GM19397 (cell line): ENCODE data around the gene ACACA.

ENCODE experiments used
- ATAC-seq: cut with Tn5 transposase; IDR thresholded peaks from one replicate; pipeline ENCODE4 v1.9.1; 2021; ENCODE audit warnings: mild to moderate bottlenecking, moderate library complexity; ENCODE audit not compliant: unreplicated experiment

The ACACA gene

DNA sequence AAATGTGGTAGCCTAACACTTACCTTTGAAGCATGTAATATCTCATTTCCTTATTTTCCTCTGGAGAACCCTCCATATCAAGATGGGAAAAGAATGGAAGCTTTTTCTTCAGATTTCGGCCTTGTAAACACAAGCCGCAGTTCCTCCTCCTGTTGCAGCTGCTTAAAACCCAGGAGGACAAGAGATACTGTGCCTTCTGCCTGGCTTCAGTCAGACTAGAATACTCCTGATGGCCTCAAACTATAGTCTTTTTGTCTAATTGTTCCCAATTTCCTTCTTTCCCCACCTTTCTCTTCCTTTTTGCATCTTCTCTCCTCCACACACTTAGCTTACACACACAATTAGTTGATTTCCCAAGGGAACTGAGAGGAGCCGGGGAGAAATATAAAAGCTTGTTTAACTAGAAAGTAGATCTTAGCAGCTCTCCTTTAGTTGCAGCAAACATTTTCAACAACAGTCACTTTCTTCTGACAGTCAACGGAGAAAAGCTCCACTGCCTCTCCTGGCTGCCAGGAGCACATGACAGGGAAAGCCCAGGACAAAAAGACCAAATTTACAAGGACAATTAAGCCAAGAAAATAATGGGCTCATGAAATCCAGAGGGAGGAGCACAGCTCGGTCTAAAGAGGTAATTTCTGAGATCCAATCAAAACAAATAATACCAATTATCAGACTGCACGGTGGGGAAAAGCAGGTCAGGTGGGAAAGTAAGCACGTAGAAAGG lies 107.2 kb downstream of the ACACA start:
- no peak for ATAC-seq

DNA sequence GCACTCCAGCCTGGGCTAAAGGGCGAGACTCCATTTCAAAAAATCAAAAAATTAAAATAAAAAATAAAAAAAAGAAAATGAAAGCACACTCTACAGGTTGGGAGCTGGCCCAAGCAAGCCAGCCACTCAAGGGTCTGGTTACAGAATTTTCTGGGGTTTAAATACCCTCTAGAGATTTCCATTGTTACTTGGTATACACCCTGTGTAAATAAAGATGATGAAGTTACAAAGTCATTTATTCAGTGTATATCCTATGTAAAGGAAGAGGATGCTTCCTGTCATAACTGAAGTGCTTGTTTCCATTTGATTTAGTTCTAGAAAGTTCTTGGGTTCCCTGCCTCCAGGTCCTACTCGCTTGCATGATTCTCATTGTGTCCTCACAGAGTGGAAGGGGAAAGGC lies 110.7 kb downstream of the ACACA start:
- ATAC-seq = no peak

DNA sequence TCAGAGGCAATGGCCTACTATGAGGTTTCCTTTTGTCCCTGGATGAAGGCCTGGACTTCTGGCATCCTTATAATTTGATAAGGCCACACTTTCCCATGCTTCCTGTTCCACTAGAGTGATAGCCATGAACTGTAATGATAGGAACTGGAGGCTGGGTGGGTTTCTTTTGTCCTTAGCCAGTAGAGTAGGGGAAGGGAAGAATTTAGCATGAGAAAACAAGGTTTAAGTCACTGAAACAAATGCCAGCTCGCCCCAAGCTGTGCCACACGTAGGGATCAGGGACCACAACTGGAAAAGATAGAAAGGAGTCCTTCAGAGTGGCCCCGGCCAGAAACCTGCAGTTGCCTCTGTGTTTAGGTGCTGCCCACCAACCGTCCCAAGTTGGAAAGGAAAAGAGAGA lies 111.7 kb downstream of the ACACA start:
- ATAC-seq = no peak

DNA sequence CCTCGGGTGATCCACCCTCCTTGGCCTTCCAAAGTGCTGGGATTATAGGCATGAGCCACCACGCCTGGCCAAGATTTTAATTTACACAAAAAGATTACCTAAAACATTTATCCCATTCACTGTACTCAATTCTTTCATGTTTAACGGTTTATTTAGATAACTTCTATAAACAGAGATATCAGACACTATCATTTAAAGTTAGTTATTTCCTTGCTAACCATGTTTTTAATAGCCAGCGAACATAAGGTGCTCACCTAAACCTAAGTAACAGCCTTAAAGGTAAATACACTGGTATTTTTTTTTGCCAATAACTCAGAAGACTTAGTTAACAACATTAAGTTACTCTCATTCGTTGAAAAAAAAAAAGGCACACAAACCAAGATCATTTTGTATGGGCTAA lies 112.9 kb downstream of the ACACA start:
- no peak for ATAC-seq

- no peak for ATAC-seq
Observed at GRCh38 chr17:37292429-37293139, 114.1 kb downstream of the ACACA start.

DNA sequence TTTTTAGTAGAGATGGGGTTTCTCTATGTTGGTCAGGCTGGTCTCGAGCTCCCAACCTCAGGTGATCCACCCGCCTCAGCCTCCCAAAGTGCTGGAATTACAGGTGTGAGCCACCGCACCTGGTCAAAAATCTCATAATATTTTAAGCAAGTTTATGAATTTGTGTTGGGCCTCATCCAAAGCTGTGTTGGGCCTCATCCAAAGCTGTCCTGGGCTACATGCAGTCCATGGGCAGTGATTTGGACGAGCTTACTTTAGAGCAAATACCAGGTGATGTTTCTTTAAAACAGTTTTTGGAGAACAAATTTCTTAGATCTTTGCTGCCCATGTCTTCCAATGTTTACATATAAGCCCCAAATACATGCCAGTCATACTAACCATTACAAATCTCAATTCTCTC lies 115.3 kb downstream of the ACACA start:
- no peak for ATAC-seq

- ATAC-seq = no peak
Observed at GRCh38 chr17:37286430-37286829, 120.2 kb downstream of the ACACA start.

GRCh38 chr17:37284191-37284590 lies 122.4 kb downstream of the ACACA start:
- no peak for ATAC-seq

- ATAC-seq = no peak
Observed at GRCh38 chr17:37283414-37283961, 123.1 kb downstream of the ACACA start.

DNA sequence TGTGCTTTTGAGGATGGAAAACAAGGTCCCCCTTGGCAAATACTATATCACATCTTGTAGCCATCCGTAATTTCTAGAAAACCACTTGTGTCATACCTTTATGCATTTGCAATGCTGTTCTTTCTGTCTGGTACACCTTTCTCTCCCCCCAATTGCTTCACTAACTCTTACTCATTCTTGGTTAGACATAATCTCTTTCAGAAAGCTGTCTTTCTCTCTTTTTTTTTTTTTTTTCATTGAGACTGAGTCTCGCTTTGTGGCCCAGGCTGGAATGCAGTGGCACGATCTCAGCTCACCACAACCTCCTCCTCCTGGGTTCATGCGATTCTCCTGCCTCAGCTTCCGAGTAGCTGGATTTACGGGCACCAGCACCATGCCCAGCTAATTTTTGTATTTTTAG lies 125.8 kb downstream of the ACACA start:
- ATAC-seq = no peak

DNA sequence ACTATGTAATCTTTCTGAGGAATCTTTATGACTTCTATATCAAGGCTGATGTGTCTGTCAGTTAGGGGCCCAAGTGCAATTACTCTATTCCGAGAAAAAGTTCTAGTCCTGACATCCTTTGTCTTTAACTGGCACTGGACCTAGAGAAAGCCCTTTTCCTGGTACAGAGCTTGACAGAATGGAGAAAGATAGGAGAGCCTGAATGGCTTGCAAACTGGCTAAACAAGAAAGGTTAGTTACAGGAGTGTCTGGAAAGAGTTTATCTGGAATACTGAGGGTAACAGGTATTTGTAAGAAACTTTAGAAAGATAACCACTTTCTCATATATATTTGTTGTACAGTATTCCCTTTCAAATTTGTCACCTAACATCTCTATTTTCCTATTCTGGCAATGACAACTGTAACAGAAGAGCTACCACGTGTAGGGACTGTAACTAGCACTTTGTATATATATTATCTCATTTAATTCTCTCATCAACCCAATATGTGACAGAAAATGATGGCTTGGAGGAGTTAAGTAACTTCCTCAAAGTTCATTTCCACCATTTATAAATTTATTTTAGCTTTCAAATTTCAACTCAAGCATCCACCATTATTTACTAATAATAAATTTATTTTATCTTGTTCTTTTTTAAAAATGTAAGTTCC lies 128.3 kb downstream of the ACACA start:
- no peak for ATAC-seq

GRCh38 chr17:37276475-37276874 lies 130.2 kb downstream of the ACACA start:
- no peak for ATAC-seq

GRCh38 chr17:37274461-37274860 lies 132.2 kb downstream of the ACACA start:
- ATAC-seq = no peak

GRCh38 chr17:37273409-37274051 lies 133.1 kb downstream of the ACACA start:
- ATAC-seq = no peak

DNA sequence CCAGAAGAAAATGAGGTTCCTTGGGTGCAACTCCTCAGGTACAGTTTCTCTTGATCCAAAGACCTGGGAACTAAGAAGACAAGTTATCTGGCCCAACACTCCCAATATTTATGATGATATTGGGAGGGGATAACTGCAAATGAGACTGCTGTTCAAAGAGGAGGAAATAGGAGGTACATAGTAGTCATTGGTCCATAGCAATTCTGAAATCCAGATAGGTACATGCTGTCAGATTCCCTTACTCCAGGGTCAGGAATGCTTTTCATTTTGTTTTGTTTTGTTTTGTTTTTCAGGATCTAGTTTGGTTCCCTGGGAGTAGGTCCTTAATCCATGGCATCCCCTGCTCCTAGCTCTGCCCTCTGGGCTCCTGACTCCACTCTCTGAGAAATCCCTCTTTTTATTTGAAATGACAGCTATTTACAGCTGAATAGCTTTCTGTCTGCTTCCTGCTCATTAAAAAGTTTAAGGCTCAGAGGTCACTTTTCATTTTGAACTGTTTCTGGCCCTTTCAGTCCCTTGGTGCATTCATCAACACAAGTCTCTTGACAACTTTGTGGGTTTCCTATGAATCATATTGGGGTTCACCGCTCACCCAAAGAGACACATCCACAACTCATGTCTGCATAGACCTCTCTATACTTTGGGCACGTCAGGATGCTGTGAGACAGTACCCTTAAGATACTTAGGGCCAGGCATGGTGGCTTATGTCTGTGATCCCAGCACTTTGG lies 141.0 kb downstream of the ACACA start:
- no peak for ATAC-seq

DNA sequence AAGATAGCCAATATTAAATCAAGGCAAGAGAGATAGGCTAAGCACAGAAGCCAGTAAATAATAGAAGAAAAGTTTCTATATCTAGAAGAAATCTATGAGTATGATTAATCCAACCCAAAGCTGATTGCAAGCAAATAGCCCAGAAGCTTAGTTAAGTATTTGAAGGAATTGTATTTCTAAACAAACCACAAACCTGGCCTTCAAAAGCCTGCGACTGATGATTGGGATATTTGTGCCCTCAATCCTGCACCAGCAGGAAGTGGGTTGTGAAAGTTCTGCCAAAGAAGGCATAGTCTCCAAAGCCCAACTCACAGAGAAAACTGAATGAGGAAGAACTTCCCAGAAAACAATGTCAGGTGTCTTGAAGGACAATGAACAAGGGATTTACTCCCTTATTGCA lies 145.3 kb downstream of the ACACA start:
- ATAC-seq = no peak

GRCh38 chr17:37259030-37259735 lies 147.5 kb downstream of the ACACA start:
- ATAC-seq = no peak

DNA sequence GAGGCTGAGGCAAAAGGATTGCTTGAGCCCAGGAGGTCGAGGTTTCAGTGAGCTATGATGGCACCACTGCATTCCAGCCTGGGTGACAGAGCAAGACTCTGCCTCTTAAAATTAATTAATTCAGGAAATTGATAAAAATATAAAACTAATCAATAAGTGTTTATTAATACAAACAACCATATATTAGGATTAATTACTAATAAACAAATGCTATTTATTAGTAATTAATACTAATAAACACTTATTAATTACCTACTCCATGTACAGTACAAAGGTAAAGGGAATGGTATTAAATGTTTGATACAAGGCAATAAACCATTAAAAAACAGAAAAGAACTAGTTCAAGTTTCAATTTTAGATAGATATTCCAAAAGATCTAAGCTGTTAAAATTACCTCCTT lies 150.0 kb downstream of the ACACA start:
- ATAC-seq = no peak

DNA sequence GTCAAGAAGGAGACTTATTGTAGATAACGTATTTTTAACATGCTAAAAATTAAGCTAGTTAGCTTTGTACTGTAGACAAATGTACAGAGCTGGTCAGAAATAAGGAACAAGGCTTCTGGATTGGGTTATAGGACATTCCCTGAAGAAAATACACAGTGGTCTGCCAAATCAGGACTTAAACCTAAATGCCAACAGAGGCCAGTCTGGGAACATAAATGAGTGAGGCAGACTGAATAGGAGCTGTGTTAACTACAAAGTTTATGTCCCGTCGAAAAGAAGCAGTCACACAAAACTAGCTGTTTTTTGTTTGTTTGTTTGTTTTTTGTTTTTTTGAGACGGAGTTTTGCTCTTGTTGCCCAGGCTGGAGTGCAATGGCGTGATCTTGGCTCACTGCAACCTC lies 151.2 kb downstream of the ACACA start:
- ATAC-seq = no peak

DNA sequence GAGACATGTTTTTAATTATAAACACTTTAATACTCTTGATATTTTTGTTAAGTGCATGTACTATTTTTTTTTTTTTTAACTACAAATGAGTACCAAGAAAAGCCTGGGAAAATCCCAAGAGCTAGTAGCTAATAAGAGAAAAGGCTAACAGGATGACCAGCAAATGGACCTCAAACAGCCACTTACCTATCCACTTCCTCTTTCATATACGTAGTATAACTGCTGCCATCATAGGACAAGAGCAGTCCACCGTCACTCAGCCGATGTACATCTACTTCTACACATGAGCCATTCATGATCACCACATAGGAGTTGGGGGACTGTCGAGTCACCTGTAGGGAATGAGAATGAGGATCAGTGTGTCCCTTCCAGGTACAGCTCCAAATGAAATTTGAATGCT lies 158.8 kb downstream of the ACACA start:
- no peak for ATAC-seq
